Measurements from ENCODE around the gene MICAL3.

The MICAL3 gene

GRCh38 chr22:17823964-17824363, 200.4 kb downstream of the MICAL3 start:
- DNase-seq (ENCODE audit: low read depth in 1 of 2, low spot score in 1 of 2), result no peak

GRCh38 chr22:17823226-17823625, 201.1 kb downstream of the MICAL3 start:
- no peak for DNase-seq (ENCODE audit: low read depth in 1 of 2, low spot score in 1 of 2)

- DNase-seq (ENCODE audit: low read depth in 1 of 2, low spot score in 1 of 2), result no peak
Measured at GRCh38 chr22:17822087-17822486, 202.3 kb downstream of the MICAL3 start.

GRCh38 chr22:17820879-17821439, 203.4 kb downstream of the MICAL3 start:
- no peak for DNase-seq (ENCODE audit: low read depth in 1 of 2, low spot score in 1 of 2)

- DNase-seq (ENCODE audit: low read depth in 1 of 2, low spot score in 1 of 2), result no peak
Measured at GRCh38 chr22:17818649-17819048, 205.7 kb downstream of the MICAL3 start.

GRCh38 chr22:17818180-17818579, 206.2 kb downstream of the MICAL3 start:
- no peak for DNase-seq (ENCODE audit: low read depth in 1 of 2, low spot score in 1 of 2)

- no peak for DNase-seq (ENCODE audit: low read depth in 1 of 2, low spot score in 1 of 2)
Measured at GRCh38 chr22:17817511-17818065, 206.8 kb downstream of the MICAL3 start.

GRCh38 chr22:17817079-17817478, 207.3 kb downstream of the MICAL3 start:
- no peak for DNase-seq (ENCODE audit: low read depth in 1 of 2, low spot score in 1 of 2)

- DNase-seq (ENCODE audit: low read depth in 1 of 2, low spot score in 1 of 2), result no peak
Measured at GRCh38 chr22:17816649-17817048, 207.7 kb downstream of the MICAL3 start.

GRCh38 chr22:17815703-17816254, 208.6 kb downstream of the MICAL3 start:
- DNase-seq (ENCODE audit: low read depth in 1 of 2, low spot score in 1 of 2), result no peak

GRCh38 chr22:17814830-17815229, 209.5 kb downstream of the MICAL3 start:
- no peak for DNase-seq (ENCODE audit: low read depth in 1 of 2, low spot score in 1 of 2)

GRCh38 chr22:17814084-17814483, 210.3 kb downstream of the MICAL3 start:
- no peak for DNase-seq (ENCODE audit: low read depth in 1 of 2, low spot score in 1 of 2)

GRCh38 chr22:17811119-17811518, 213.2 kb downstream of the MICAL3 start:
- no peak for DNase-seq (ENCODE audit: low read depth in 1 of 2, low spot score in 1 of 2)

GRCh38 chr22:17810570-17811116, 213.7 kb downstream of the MICAL3 start:
- no peak for DNase-seq (ENCODE audit: low read depth in 1 of 2, low spot score in 1 of 2)

- no peak for DNase-seq (ENCODE audit: low read depth in 1 of 2, low spot score in 1 of 2)
Measured at GRCh38 chr22:17808693-17809403, 215.5 kb downstream of the MICAL3 start.

GRCh38 chr22:17807578-17808410, 216.6 kb downstream of the MICAL3 start:
- DNase-seq (ENCODE audit: low read depth in 1 of 2, low spot score in 1 of 2), result no peak

- DNase-seq (ENCODE audit: low read depth in 1 of 2, low spot score in 1 of 2), result no peak
Measured at GRCh38 chr22:17807086-17807485, 217.3 kb downstream of the MICAL3 start.

- no peak for DNase-seq (ENCODE audit: low read depth in 1 of 2, low spot score in 1 of 2)
Measured at GRCh38 chr22:17806437-17806836, 217.9 kb downstream of the MICAL3 start.

- no peak for DNase-seq (ENCODE audit: low read depth in 1 of 2, low spot score in 1 of 2)
Measured at GRCh38 chr22:17804331-17805080, 219.9 kb downstream of the MICAL3 start.

- no peak for DNase-seq (ENCODE audit: low read depth in 1 of 2, low spot score in 1 of 2)
Measured at GRCh38 chr22:17803609-17804270, 220.6 kb downstream of the MICAL3 start.
